NCI-H748 (cell line): ENCODE data around the gene EHF.
"Not testable (repeated sequence)": the region's sequence is repeated elsewhere in the genome, so short reads cannot be mapped to it uniquely, and the experiment has no call there.

ENCODE experiments used
- DNase-seq: peaks from one replicate; lab custom pipeline; 2025; ENCODE audit not compliant: unreplicated experiment; lab: John Stamatoyannopoulos, UW

The EHF gene

GRCh38 chr11:34620820-34621792 lies at the start of gene EHF:
Gene EHF (plus strand): TSS chr11:34621093. CDS start chr11:34642631, 21,538 bp downstream.
- DNase-seq, result peak; percentile 25

- DNase-seq, result no peak
These were observed 47.4 kb upstream of the EHF start for GRCh38 chr11:34573537-34573936.

- no peak for DNase-seq
These were observed 45.6 kb upstream of the EHF start for GRCh38 chr11:34575261-34575660.

DNA sequence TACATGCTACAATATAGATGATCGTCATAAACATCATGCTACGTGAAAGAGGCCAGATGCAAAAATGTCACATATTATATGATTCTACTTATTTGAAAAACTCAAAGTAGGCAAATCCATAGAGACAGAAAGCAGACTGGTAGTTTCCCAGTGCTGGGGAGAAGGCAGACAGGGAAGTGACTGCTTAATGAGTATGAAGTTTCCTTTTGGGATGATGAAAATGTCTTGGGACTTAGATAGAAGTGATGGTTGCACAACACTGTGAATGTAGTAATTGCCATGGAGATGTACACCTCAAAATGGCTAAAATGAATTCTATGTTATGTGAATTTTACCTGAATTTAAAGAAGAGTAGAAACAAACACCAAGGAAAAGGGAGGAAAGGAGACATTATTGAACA lies 45.2 kb upstream of the EHF start:
- no peak for DNase-seq

GRCh38 chr11:34576331-34576730 lies 44.6 kb upstream of the EHF start:
- DNase-seq, result no peak

GRCh38 chr11:34583818-34584217 lies 37.1 kb upstream of the EHF start:
- DNase-seq, result no peak

GRCh38 chr11:34585304-34585734 lies 35.6 kb upstream of the EHF start:
- no peak for DNase-seq

DNA sequence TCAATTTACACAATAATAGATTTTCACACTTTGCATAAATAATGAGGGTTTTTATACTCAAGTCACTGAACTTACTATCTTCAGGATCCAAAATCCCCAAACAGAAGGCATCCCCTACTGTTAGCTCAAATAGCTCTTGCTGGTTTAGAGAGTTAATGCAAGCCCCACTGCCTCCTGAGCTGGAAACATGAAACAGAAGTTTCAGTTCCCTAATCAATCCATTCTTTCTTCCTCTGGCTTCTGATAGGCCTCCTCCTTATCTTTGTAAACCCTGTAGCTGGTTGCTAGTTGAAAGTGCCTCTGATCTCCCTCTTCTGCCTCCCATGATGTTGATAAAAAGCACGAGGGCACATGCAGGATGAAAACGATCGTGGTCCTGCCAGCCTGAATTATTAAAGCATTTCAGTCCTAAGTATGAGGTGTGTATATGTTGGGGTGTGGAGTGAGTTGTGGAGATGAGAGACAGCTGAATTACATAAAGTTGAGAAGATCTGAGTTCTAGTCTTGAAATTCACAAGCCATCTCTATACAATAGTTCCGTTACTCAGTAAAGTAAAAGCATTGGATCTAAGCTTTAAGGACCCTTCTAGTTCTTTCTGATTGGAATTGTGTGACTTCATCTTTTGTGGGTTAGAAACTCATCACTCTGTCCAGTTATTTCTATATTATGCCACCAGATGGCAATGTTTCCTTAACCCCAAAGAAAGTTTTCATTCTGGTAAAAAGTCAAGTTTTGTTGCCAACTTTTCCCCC lies 35.0 kb upstream of the EHF start:
- peak; percentile 68 for DNase-seq

DNA sequence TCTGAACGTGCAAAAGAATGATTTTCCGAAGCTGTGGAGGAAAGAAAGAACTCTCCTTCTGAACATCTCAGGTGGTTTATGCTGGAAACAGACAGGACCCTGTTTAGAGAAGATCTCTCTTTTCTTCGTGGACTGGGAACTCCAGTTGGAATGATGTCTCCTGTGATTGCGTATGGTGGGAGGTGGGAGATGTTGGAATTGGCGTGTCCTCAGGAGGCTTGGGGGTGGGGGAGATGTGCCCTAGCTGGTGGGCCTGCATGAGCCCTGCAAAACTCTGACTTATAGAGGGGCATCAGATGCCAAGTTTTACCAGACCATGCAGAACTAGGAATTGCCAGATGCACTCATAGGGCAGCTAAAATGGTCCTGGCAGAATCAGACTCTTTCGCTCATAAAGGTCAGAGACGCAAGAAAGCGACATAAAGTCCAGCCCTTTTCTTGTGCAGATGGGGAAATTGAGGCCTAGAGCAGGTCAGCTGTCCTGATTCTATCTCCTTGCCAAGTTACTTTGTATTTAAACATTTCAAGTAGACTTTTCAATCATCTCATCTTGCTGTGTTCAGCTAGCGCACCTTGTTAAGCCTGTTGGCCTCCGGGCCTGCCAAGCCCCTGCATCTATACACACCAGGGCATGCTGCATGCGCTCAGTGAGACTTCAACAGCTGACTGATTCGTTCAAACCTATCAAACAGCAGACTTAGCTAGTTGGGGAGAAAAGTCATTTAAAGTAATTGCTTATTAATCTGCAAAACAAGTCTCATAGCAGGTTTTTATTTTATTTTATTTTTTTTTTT lies 34.2 kb upstream of the EHF start:
- DNase-seq, result peak; percentile 55

DNA sequence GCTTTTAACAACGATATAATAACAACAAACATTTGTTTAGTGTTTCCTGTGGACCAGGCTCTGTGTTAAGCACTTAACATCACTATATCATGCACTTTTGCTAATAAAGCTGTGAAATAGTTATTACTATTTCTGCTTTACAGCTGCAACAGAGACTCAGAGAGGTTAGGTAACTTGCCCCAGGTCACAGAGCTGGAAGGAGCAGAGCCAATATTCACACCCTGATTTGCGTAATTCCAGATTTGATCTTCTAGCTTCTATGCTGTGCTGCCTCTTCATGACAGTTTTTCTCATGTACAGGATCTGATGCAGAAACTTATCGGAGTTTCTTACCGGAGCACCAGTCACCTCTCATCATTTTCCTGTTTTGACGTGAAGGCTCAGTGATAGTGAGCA lies 33.6 kb upstream of the EHF start:
- no peak for DNase-seq

GRCh38 chr11:34588023-34588422 lies 32.9 kb upstream of the EHF start:
- no peak for DNase-seq

- no peak for DNase-seq
These were observed 32.2 kb upstream of the EHF start for GRCh38 chr11:34588701-34589100.

GRCh38 chr11:34589177-34589576 lies 31.7 kb upstream of the EHF start:
- DNase-seq, result not testable (repeated sequence)

DNA sequence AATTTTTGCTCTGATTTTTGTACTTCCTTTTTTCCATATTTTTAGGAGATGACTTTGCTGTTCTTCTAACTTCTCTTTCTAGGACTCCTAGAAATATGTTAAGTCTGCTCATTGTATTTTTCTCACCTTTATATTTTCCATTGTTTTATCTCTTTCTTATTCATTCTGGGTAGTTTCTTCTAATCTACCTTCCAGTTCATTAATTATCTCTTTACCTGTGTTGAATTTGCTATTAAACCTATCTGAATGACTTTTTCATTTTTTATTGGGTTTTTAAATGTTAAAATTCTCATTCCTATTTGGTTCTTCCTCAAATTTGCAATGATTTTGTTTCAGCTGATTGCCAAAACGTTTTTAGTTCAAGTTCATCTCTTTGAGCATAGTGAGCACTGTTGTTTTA lies 27.8 kb upstream of the EHF start:
- DNase-seq, result no peak

DNA sequence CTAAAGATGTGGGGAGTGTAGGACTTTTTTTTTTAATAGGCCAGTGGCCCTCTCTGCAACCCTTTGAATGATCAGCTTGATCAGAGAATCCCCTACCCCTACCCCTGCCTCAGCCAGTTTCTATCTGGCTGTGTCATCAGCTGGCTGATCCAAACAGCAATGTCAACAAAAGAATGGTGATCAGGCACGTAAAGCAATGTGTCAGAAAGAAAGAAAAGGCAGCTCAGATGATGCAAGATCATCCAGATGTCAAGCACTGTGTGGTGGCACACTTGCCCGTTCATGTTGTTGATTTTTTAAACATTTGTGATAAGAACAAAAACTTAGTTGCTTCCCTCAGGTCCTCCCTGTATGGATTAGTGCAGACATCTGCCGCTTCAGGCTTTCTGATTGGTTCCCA lies 26.3 kb upstream of the EHF start:
- DNase-seq, result peak; percentile 8

- DNase-seq, result no peak
These were observed 25.5 kb upstream of the EHF start for GRCh38 chr11:34595391-34595790.

GRCh38 chr11:34595960-34596644 lies 24.8 kb upstream of the EHF start:
- DNase-seq, result no peak

DNA sequence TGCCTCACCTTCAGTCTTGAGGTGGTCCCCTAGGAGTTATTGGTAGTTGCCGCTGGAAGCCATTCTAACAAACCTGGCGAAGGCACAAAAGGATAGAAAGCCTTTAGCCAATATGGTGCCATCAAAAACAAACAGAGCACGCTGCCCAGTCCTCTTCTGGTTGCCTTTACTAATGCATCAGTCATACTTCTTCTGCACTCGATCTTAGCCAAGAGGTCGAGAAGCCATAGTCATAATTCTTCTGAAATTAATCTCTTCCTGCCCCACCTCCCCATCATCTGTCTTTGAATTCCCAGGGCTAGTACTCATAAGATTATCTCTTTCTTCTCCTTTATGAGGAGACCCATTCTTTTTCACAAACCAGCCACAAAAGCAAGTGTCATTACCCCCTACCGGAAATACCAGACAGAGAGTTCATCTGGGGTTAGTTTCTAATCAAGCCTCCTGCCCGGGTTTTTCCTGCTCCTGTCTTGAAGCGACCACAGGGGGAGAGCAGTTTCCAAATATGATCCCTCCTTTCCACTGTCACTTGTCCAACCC lies 21.4 kb upstream of the EHF start:
- DNase-seq, result no peak

GRCh38 chr11:34600339-34601084 lies 20.4 kb upstream of the EHF start:
- DNase-seq, result no peak

DNA sequence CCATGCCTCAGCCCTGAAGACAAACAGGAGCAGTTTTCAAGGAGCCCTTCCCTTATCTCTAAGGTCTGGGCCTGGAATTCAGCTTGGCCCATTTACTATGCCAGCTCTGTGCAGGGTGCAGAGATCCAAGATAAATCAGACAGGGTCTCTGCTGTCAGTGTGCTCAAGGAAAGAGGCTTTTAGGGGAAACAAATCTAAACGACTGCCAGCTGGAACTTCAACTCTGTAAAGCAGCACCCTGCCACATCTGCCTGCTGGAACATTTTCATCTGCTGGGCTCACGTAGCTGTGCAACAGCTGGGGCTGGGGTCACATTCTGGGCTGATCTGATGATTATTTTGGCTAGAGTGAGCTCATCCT lies 19.8 kb upstream of the EHF start:
- DNase-seq, result no peak
